Activated T-cell treated with anti-CD3 and anti-CD28 coated beads, Interleukin-2, amount 50 U/mL, for 48 hours (primary cell): ENCODE results near the gene NR1H2.
A peak's percentile ranks its signal among the peaks of the same experiment; 100 is the strongest.
"Not testable (repeated sequence)": the region's sequence is repeated elsewhere in the genome, so short reads cannot be mapped to it uniquely, and the experiment has no call there.

Experiments
- DNase-seq, 2 experiments: peaks; one replicate each; pipeline ENCODE4 v3.0.0-alpha.2; 2020

The NR1H2 gene

DNA sequence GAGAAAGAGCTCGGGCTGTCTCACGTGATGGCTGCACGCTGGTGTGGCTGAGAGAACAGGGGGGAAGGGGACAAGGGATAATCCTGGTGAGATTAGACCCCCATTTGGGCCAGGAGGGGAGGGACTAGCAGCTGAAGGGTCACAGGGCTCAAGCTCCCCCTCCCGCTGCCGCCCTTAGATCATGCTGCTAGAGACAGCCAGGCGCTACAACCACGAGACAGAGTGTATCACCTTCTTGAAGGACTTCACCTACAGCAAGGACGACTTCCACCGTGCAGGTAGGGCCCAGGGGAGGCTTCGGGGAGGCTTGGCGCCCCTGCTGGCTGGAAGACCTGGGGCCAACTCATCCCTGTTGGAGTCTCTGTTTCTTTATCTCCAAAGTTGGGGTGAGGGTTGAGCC is 3.3 kb downstream of the NR1H2 start:
- no peak for DNase-seq

DNA sequence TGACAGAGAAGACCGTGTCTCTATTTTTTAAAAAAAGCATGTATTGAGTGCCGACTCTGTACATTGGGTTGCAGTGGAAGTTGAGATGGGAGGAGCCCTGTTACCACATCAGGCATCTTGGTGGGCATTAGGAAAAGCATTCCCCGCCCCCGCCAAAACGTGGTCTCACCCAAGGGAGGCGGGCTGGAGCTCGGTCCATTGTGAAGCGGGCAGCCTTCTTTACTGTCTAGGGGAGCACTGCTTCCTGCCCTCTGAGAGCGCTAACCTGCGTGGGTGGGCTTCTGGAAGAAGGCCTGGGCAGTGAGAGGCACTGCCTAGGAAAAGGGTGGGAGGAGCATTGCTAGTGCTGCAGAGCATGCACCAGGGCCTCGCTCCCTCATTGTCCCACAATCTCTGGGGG is 3.9 kb downstream of the NR1H2 start:
- DNase-seq, result no peak

DNA sequence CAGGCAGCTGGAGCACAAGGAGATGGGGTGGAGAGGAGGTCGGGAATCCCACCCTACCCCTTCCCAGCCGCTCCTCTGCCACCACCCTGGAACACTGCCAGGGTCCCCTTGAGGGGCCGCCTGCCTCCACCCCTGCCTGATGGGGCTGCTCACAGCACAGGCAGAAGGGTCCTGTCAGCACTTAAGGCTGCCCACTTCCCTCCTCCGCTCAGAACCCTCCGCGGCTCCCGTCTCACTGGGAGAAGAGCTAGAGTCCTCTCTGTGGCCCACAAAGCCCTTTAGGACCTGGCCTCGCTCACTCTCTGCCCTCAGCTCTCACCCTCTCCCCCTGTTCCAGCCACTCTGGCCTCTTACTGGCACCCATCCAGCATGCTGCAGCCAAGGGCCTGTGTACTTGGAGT is 4.5 kb downstream of the NR1H2 start:
- DNase-seq, result no peak

DNA sequence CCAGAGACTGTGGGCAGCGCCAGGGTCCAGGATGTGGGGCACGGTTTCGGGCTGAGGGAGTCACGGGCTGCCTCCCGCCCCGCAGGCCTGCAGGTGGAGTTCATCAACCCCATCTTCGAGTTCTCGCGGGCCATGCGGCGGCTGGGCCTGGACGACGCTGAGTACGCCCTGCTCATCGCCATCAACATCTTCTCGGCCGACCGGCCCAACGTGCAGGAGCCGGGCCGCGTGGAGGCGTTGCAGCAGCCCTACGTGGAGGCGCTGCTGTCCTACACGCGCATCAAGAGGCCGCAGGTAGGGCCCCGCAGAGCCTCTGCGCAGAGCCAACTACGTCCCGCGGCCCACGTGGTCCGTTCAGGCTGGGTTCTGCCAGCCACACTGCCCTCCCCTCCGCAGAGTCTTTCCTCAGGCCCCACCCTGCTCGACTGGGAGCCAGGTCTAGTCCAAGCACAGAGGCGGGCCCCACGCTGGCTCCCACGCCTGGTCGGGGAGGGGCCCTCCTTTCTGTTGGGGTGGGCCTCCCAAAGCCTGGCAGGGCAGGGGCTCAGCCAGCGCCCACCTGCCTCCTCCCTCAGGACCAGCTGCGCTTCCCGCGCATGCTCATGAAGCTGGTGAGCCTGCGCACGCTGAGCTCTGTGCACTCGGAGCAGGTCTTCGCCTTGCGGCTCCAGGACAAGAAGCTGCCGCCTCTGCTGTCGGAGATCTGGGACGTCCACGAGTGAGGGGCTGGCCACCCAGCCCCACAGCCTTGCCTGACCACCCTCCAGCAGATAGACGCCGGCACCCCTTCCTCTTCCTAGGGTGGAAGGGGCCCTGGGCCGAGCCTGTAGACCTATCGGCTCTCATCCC is 5.8 kb downstream of the NR1H2 start:
- DNase-seq, result no peak

DNA sequence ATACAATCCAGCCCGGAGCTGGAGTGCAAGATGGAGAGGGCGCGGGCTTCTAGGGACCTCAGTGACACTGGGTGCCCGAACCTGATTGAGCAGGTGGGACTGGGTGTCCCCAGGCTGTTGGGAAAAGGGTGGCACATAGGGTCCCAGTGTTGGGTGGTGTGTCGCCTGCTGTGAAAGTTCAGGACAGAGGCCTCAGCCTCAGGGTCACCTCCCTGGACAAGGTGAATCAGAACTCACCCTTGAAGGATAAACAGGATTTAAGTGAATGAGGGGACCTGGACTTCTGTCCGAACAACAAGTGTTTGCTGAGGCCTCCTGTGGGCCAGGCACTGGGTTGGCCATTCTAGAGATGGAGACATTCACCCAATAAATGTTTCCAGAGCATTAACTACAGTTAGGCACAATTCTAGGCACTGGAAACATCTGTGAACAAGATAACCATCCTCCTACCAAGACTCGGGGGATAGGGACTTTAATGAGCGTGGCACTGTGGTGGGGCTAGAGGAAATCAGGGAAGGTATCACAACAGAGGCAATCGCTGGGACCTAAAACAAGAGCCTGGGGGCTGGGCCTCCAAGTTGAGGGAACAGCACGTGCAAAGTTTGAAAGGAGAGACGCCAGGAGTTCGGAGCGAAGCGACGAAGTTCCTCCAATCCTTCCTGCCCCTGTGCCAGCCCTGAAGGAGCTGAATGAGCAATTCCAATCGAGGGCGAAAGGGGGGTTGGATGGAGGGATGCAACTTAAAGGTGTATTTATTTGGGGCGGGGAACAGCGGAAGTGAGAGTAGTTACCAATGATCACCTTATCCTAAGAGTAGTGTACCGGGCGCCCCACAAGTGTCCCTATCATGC is 7.0 kb downstream of the NR1H2 start:
- DNase-seq, result no peak

DNA sequence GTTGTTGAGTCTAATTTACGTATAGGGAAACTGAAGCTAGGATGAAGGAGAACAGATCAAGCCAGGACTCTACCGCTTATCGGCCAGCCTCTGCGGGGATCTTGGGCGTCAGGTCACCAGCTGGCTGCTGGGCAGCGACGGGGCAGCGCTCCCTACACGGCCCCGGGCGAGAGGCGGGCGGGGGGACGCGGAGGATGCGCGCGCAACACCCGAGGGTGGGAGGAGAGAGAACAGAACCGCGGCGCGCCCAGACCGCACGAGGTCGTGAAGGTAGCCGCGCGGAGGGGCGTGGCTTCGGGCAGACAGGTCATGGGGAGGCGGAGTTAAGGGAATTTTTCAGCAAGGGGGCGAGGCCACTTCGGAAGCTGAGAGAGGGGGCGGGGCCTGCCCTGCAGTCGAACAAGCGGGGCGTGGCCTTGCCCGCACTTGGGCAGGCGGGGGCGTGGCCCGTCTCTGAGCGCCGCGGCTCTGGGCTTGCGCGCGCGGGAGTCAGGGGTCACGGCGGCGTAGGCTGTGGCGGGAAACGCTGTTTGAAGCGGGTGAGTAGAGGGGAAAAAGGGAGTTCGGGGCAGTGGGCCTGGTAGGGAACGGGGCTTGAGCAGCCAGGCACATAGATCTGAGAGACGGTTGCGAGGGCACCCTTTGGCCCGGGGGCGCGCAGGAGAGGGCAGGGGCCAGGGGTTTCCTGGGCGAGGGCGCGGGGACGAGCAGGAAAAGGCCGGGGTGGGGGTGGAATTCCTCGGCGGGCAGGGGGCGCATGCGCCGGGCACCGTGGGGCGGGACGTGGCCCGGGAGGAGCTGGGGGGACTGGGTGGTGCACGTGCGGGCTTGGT is 7.8 kb downstream of the NR1H2 start, which contains the start of gene POLD1:
TSS of gene POLD1 (plus strand) at position 496 of the 833 bp plus-strand sequence. CDS start 14,505 bp downstream, outside the sequence.
- DNase-seq, result peak; percentile 99

DNA sequence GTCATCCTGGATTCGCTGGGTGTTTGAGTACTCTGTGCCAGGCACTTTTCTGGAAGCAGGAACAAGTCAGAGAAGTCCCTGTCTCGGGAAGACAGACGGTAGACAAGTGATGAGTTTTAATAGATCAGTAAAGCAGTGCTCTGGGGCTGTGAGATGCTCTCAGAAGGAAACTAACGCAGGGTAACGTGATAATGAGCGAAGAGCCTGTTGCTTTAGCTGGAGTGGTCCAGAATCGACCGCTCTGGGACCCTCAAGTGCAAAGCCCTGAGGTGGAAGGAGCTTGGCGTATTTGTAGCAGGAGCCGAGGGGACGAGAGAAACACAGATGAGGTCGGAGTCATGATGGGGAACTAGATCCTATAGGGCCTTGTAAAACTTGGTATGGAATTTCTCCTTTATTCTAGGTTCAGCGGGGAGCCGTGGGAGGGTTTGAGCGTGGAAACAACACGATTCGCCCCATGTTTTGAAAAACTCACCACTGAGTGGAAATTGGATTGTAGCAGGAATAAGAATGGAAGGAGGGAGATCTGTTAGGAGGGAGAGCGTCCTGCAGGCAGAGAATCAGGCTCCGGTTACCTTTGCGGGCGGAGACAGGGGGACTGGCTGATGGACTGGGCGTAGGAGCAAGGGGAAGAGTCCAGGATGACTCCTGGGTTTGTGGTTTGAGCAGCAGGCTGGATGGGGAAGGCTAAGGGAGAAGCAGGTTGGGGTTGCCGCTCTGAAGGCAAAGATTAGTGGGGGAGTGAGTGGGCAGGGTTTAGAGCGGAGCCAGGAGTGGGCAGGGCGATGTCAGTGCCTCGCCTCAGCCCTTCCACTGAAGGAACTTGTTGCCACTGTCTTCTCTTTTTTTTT is 8.7 kb downstream of the NR1H2 start:
- no peak for DNase-seq

DNA sequence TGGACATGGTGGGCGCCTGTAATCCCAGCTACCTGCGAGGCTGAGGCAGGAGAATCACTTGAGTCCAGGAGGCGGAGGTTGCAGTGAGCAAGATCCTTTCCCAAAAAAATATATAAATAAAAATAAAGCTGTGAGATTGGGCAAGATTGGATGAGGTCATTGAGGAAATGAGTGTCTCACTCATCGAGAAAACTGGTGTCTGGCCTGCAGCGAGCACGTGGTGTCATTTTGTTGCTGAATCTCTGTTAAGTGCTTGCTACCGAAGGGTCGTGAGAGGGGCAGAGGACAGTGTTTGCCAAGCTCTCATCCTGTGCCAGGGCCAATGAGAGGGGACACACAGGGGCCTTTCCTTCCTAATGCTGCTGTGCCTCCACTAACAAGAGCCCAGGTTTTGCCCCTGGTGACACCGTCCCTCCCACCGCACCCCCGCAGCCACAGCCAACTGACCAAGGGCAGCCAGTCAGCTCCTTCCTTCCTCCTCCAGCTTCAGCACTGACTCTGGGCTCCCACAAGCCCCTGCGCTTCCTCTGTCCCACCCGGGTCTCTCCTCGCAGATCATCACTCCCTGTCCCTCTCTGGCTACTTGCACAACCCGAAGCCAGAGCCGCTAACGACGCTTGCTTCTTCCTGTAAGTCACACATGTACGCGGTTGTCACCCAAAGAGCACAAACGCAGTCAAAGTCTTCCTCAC is 11.1 kb downstream of the NR1H2 start:
- DNase-seq, result no peak

DNA sequence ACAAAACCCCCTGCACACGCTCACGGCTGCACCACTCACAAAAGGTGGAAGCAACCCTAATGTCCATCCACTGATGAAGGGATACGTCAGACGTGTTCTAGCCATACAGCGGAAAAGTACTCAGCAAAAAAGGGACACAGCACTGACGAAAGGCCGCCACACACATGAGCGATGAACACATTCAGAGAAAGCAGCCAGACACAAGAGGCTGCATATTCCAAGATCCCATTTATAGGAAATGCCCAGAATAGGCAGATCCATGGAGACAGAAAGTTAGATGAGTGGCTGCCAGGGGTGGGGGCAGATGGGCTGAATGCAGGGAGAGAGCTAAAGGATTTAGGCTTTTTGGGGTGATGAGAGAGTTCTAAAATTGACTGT is 11.6 kb downstream of the NR1H2 start:
- DNase-seq, result no peak

DNA sequence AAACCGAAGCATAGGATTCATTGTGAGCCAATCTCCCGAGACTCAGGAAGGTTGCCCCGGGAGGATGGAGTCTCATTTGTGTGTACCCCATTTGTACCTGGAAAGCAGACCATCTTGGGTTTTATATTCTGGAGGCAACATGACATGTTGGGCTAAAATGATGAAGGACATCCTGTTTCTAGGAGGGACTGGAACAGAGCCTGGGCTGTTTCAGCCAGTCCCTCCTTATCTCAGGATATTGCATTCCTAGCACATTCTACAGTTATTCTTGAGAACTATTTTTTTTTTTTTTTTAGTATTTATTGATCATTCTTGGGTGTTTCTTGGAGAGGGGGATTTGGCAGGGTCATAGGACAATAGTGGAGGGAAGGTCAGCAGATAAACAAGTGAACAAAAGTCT is 14.0 kb downstream of the NR1H2 start:
- not testable (repeated sequence) for DNase-seq

DNA sequence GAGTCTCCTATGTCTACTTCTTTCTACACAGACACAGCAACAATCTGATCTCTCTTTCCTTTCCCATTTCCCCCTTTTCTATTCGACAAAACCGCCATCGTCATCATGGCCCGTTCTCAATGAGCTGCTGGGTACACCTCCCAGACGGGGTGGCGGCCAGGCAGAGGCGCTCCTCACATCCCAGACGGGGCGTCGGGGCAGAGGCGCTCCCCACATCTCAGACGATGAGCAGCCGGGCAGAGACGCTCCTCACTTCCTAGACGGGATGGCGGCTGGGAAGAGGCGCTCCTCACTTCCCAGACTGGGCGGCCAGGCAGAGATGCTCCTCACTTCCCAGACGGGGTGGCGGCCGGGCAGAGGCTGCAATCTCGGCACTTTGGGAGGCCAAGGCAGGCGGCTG is 14.7 kb downstream of the NR1H2 start:
- DNase-seq, result not testable (repeated sequence)

DNA sequence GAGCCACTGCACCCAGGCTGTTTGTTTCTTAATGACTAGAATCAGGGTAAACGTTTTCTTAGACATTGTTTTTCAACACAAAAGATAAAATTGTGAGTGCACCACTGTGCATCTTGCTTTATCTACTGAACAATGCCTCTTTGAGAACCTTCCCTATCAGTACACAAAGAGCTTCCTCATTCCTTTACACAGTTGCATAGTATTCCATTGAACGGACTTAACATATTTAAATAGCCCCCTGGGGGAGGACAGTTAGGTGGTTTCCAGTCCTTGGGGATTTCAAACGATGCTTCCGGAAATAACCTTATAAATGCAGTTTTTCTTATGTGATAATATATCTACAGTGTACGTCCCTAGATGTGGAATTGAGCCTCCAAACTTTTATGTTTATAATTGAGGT is 16.5 kb downstream of the NR1H2 start:
- no peak for DNase-seq

DNA sequence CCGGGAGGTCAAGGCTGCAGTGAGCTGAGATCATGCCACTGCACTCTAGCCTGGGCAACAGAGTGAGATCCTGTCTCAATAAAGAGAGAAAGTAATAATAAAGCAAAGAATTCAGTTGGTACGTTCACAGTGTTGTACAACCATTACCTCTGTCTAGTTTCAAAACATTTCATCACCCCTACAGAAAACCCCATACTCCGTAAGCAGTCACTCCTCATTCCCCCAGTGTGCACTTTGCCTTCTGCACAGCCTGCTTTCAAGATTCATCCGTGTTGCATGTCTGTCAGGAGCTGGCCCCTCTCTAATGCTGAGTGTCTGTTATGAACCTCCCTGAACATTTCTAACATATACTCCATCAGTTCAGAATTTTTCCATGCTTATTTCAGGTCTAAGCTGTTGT is 17.3 kb downstream of the NR1H2 start:
- DNase-seq, result no peak

DNA sequence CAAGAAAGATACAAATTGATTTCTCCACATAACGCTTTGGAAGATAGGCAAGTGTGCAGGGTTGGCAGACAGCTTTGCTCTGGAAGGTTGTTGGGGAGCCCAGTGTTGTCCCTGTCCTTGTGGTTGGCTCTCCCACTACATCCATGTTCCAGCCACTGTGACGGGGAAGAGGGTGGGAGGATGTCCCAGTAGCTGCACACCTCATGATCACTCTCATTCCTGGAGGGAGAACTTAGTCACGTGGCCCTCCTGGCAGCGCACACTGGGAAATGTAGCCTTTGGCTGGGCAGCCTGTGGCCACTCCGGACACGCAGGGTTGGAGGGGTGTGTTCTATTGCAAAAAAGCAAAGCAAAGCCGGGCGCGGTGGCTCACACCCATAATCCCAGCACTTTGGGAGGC is 17.8 kb downstream of the NR1H2 start:
- no peak for DNase-seq

DNA sequence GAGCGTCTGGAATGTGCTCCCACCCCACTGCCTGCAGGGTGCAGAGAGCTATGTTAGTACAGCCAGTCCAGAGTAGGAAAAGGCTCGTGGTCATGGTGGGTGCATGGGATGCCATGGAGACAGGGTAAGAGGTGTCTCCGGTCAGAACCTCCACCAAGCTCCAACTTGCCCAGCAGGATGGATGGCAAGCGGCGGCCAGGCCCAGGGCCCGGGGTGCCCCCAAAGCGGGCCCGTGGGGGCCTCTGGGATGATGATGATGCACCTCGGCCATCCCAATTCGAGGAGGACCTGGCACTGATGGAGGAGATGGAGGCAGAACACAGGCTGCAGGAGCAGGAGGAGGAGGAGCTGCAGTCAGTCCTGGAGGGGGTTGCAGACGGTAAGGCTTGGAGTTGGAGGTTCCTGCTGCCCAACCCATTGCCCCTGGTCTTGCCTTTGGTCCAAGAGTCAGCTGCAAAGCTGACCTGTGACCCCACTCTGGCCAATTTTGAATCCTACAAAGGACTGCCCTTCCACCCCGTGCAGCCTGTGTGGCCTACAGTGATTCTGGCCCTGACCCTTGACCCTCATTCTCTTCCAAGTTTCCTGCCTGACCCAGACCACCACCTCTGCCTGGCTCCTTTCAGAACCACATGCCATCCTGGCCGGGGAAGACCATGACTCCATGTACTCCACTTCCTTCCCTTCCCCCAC is 22.6 kb downstream of the NR1H2 start:
- no peak for DNase-seq

DNA sequence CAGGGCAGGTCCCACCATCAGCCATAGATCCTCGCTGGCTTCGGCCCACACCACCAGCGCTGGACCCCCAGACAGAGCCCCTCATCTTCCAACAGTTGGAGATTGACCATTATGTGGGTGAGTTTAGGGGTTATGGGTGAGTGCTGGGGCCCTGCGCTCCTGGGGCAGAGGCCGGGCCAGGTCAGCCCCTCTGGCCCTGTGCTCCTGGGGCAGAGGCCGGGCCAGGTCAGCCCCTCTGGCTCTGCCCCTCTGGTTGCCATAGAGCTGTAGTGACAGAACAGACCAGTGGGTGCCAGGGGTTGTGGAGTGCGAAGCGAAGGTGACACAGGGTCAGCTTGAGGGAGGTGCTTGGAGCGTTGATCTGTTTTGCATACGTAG is 23.1 kb downstream of the NR1H2 start:
- DNase-seq, result no peak

DNA sequence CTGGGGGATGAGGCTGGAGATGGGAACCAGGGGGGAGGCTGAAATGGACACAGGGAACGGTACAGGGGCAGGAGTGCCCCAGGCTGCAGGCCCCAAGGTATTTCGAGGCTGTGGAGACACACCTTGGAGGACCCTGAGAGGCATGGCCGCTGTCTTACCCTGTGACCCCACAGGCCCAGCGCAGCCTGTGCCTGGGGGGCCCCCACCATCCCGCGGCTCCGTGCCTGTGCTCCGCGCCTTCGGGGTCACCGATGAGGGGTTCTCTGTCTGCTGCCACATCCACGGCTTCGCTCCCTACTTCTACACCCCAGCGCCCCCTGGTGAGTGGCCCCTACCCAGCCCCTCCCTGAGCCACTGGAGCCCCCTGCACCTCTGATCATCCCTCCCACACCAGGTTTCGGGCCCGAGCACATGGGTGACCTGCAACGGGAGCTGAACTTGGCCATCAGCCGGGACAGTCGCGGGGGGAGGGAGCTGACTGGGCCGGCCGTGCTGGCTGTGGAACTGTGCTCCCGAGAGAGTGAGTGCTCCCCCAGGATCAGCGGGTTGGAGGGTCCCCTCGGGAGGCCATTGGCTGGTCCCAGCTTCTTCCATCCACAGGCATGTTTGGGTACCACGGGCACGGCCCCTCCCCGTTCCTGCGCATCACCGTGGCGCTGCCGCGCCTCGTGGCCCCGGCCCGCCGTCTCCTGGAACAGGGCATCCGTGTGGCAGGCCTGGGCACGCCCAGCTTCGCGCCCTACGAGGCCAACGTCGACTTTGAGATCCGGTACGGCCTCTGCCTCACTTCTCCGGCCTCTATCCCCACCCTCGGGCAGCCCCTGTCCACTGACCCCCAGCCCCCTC is 25.6 kb downstream of the NR1H2 start:
- no peak for DNase-seq

DNA sequence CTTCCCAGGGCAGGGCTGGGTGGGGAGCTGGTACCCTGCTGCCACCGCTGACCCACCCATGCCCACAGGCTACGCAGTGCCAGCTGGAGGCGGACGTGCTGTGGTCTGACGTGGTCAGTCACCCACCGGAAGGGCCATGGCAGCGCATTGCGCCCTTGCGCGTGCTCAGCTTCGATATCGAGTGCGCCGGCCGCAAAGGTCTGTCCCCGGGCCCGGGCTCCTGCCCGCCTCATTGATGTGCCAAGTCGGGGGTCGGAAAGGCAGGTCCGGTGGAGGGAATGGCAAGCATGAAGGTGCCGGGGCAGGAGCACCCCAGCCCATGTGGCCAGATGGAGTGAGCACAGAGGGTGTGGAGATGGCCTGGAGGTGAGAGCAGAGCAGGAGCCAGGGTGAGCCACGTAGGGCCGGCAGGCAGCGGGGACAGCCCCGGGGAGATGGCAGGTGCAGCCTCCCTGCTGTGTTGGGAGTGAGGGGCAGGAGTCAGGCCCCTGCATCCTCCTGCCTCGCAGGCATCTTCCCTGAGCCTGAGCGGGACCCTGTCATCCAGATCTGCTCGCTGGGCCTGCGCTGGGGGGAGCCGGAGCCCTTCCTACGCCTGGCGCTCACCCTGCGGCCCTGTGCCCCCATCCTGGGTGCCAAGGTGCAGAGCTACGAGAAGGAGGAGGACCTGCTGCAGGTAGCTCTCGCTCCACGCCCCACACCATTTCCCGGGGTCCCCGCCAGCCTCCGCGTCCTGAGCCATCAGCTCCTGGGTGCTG is 26.5 kb downstream of the NR1H2 start:
- no peak for DNase-seq

DNA sequence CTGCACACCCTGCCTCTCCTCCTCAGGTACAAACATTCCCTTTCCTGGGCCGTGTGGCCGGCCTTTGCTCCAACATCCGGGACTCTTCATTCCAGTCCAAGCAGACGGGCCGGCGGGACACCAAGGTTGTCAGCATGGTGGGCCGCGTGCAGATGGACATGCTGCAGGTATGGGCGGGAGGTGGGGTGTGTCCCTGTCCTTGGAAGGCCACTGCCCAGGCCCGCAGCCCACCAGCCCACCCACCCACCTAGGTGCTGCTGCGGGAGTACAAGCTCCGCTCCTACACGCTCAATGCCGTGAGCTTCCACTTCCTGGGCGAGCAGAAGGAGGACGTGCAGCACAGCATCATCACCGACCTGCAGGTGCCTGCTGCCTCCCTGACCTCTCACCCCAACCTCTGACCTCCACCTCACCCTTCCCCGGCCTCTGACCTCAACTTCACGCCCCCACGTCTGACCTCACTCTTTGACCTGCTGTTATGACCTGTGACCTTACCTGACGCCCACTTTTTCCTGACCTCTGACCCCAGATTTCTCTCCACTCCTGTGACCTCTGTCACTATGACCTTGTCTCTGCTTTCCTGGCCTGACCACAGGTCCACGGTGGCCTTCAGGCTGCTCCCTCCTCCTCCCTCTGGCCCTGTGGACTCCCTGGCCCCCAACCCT is 30.0 kb downstream of the NR1H2 start:
- no peak for DNase-seq
